IPS-NIHi7 (cell line): ENCODE results near the gene SPRING1.

Source experiments
- DNase-seq: peaks from one replicate; pipeline ENCODE4 v3.0.0; 2012; ENCODE audit warnings: mixed read lengths; ENCODE audit errors: extremely low spot score

SPRING1 gene

DNA sequence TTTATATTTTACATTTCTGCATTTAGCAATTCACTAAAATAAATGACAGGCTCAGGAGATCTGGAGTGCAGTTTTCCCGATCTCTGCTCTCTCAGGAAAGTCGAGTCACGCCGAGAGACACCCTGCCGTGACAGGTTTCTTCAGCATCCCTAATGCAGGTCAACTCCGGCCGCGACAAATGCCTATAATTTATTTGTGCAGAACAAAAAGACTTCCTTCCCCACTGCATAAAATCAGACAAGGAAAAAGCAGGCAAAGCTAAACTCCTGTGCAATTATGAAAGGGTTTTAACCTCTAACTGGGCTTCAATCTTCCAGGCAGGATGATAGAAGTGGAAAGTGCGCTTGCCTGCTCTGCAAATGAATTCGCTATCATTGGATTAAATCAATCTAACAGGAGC is 28.1 kb downstream of the SPRING1 start:
- no peak for DNase-seq

- DNase-seq: no peak
Observed at GRCh38 chr12:116708826-116709756, 28.8 kb downstream of the SPRING1 start.

GRCh38 chr12:116707751-116708150 is 30.1 kb downstream of the SPRING1 start:
- no peak for DNase-seq

DNA sequence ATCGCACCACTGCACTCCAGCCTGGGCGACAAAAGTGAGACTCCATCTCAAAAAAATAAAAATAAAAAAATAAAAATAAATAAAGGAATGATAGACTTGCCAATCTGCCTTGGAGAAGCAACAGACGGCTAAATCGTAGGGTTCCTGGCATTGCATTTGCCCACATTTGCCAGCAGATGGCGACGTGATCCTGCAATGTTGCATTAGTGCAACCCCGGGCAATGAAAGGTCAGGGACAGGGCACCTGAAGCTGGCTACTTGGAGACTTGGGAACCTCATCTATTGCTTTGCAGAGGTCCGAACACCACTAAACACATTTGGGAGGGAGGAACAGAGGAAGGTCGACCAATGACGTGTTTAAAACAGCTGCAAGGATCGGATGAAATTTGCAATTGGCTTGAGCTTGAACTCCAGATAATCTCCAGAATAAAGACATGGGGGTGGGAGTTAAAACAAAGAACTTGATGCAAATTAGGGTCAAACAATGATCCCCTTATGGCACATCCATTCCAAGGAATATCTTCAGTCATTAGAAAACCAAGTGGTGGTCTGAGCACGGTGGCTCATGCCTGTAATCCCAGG is 34.6 kb downstream of the SPRING1 start:
- peak; percentile 92 for DNase-seq

GRCh38 chr12:116701432-116701831 is 36.4 kb downstream of the SPRING1 start:
- no peak for DNase-seq

DNA sequence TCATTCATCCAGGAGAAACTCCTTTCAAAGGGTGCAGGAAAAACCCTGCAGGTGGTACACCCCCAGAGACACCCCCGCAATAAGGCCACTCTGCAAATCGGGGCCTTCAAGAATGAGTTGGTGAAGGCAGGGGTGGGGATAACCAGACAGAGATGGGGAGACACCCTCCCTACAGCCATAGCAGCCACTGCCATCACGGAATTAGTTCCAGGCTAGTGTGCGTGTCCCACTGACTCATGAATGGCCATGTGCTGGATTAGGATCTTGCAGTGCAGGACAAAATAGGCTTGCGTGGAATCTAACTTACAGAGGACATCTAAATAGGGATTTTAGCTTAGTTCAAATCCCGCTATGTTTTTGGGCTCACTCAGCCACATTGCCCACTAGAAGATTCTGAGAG is 37.8 kb downstream of the SPRING1 start:
- no peak for DNase-seq

DNA sequence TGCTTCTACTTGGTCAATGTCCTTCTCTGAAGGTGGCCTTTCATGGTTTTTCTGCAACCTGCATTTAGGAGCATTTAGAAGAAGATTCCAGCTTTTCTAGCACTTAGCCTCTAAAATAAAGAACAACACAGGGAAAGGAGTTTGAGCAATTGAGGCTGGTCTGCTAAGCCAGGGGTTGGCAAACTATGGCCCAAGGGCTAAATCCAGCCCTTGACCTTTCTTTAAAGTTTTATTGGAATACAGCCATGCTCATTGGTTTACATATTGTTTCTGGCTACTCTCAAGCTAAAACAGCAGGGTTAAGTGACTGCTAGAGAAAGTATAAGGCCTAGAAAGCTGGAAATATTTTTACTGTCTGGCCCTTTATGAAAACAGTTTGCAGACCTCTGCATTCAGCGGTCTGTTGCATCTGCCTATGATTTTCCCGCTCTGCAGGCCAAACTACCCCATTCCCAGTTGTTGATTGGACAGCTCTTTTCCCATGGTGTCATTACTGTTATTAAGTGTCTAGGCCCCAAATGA is 39.3 kb downstream of the SPRING1 start:
- no peak for DNase-seq

- DNase-seq: no peak
Observed at GRCh38 chr12:116698116-116698515, 39.8 kb downstream of the SPRING1 start.

DNA sequence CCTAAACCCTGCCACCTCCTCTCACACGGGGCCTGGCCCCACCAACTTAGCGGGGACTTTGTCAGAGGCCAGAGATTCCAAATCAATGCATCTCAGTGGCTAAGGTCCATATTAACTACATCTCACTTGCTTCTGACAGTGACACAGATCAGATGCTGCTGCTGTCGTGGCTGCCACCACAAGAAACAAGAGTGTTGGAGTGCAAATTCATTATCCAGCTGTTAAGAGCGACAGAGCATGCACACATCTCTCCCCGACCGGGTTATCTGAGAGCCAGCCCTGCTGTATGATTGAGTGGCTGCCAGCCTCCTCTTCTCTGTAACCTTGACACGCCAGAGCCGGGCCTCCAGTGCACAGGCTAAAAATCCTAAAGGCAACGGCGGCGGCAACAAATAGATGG is 40.2 kb downstream of the SPRING1 start:
- no peak for DNase-seq

- peak; percentile 82 for DNase-seq
Observed at GRCh38 chr12:116697305-116697704, 40.6 kb downstream of the SPRING1 start.

DNA sequence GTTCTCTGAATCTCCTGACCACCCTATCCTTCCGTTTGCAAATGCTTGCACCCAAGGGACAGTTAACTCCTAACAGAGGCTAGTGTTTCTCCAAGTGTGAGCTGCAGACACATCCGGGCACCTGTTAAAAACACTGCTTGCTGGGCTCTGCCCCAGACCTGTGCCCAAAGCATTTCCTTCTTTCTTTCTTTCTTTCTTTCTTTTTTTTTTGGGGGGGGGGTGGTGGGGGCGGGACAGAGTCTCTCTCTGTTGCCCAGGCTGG is 42.5 kb downstream of the SPRING1 start:
- DNase-seq: no peak

DNA sequence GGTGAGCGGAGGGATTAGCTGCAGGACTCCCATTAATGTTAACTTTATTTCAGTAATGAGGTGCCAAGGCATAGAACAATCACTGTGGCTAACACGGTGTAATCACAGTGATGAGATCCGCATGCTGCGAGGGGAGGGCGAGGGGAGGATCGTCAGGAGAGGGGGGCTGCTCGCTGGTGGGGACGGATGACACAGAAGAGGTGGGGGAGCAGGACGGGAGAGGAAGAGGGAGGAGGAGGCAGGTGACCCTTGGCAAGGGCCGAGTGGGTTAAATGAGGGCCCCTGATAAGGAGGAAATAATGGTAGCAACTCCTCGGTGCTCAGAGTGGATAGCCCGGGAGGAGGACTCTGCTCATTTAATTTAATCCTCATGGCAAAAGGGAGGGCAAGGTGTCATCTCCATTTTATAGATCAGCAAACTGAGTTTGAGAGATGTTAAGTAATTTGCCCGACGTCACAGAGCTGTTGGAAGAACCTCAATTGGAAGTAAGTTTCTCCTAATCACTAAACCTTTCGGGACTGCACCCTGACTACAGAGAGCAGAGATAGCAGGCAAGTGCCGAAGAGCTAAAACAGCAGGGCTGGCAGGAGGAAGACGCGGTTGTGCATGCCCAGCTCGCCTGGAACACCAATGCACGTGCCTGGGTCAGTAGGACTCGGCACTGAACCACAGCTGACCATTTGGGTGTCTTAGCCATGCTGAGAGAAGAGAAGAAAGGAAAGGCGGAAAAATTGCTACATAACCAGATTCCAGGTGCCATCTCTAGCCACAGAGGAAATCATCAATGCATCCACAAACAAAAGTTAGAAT is 43.0 kb downstream of the SPRING1 start:
- DNase-seq: no peak

DNA sequence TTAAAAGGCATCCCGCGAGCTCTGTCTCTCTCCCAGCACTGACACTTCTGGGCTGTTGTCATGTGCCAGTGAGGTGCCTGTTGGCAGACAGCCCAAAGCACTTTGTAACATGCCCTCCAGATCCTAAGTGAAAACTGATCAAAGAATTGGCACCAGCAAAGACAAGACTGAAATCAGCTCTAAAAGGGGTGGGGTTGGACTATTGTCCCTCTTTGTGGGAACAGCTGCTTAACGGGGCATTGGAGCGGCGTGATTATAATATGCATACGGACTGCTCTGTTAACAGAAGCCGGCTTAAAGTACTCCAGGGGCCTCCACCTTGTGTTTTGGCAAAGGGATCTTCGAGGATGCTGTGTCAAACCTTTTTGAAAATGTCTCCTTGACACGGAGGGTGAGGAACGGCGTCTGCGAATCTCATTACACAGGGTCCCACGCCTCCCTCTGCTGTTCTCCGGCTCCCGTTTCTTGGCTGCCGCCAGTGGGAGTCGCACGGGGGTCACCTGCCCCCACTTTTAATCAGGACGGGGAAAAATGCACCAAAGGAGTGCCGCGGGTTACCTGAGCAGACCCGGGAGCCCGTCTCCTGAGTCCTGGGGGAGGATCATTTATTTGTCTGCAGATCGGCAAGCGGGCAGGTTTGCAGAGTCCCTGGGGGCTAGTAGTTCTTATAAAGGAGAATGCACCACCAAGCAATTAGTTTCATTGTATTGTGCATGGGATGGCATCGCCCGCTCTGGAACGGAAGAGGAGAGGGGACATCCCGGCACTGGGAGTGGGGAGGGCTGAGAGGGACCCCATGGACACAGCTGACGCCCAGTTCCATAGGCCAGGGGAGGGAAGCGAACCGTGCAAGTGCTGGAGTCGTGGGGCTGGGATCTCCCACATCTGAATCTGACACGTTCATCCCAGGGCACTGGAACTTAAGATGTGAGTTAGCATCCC is 44.3 kb downstream of the SPRING1 start:
- no peak for DNase-seq

DNA sequence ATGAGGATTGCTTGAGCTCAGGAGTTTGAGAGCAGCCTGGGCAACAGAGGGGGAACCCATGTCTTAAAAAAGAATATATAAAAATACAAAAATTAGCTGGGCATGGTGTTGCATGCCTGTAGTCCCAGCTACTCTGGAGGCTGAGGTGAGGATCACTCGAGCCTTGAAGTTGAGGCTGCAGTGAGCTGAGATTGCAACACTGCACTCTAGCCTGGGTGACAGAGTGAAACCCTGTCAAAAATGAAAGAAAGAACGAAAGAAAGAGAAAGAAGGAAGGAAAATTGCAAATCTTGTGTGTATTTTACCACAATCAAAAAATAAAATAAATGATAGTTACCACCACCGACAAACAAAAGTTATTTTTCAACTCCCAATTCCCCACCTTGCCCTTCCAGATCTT is 45.3 kb downstream of the SPRING1 start:
- no peak for DNase-seq

- DNase-seq: no peak
Observed at GRCh38 chr12:116691636-116692035, 46.2 kb downstream of the SPRING1 start.

DNA sequence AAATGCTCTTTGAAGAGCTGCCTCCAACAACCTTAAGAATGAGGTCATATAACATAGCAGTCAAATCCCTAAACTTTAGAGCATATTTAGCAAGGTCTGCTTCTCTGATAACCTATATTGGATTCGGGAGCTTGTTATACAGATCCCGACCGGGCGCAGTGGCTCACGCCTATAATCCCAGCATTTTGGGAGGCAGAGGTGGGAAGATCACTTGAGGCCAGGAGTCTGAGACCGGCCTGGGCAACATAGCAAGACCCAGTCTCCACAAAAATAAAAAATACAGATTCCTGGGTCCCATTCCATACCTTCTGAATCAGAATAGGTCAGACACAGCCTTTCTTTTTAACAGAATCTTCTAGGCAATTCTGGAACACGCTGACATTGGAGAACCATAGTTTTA is 46.7 kb downstream of the SPRING1 start:
- no peak for DNase-seq

GRCh38 chr12:116689979-116690744 is 47.7 kb downstream of the SPRING1 start:
- DNase-seq: no peak

DNA sequence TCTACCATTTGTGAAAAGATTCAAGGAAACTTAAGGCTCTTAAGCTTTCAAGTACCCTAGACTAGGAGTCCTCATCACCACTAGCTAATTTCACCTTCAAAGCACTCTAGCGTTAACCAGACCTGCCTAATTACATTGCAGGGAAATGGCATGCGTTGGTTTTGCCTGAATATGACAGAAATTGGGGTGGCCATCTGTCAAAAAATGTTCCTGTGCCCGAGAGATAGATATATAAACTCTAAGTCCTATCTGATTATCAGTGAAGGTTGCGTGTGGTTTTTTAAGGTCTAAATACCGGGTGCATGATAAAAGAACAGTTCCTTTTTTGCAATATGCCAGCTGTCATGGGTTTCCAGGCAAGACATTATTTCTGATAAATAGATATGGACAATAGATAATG is 48.3 kb downstream of the SPRING1 start:
- no peak for DNase-seq
